WTC11 (cell line): Measurements from ENCODE around the gene ZNF527.

Experiments used
- ATF3 ChIP-seq: sonication (generic); formaldehyde crosslinking; conservative IDR thresholded peaks from 2 replicates; pipeline ENCODE4 v1.8.1; 2022; ENCODE audit warnings: mild to moderate bottlenecking, missing genetic modification reagents
- CREB1 ChIP-seq: sonication (generic); formaldehyde crosslinking; IDR thresholded peaks from 2 replicates; pipeline ENCODE4 v1.8.0; 2023; ENCODE audit warnings: mild to moderate bottlenecking, missing genetic modification reagents
- CTCF ChIP-seq: fragments of 200-600 bp; IDR thresholded peaks from 2 replicates; pipeline ENCODE4 v1.8.0; 2022; ENCODE audit warnings: antibody characterized with exemption
- E2F5 ChIP-seq: sonication (generic); formaldehyde crosslinking; IDR thresholded peaks from 2 replicates; pipeline ENCODE4 v1.8.1; 2022; ENCODE audit warnings: mild to moderate bottlenecking, moderate library complexity, missing genetic modification reagents
- NFYB ChIP-seq: sonication (generic); formaldehyde crosslinking; conservative IDR thresholded peaks from 2 replicates; pipeline ENCODE4 v1.8.0; 2022; ENCODE audit warnings: low read depth, missing genetic modification reagents
- USF2 ChIP-seq: sonication (generic); formaldehyde crosslinking; IDR thresholded peaks from 2 replicates; pipeline ENCODE4 v1.8.1; 2023; ENCODE audit warnings: mild to moderate bottlenecking, missing genetic modification reagents, moderate library complexity
- ZNF423 ChIP-seq: fragments of 250-450 bp; sonication (Bioruptor Pico); IDR thresholded peaks from 2 replicates; pipeline ENCODE4 v2.1.2; 2022; ENCODE audit warnings: mild to moderate bottlenecking, moderate library complexity

- no peak for TF ChIP-seq ATF3 (CRISPR knock-in tag)
- no peak for TF ChIP-seq ZNF423
- no peak for TF ChIP-seq USF2
- TF ChIP-seq E2F5, result no peak
- no peak for TF ChIP-seq CREB1 (CRISPR knock-in tag)
- TF ChIP-seq CTCF, result no peak
- no peak for TF ChIP-seq NFYB
Observed at GRCh38 chr19:37401078-37401477, 30.2 kb downstream of the ZNF527 start.
